ENCODE data around the gene PATE3.

GRCh38 chr11:125799808-125800207, 11.9 kb downstream of the PATE3 start:
- TF ChIP-seq TOX (CRISPR knock-in tag; IDR thresholded peaks at IDR 0.05; ENCODE audit: borderline replicate concordance), result no peak
- no peak for TF ChIP-seq CREB5 (CRISPR knock-in tag; IDR thresholded peaks at IDR 0.05; ENCODE audit: low read depth)
- no peak for TF ChIP-seq ZNF565 (CRISPR knock-in tag; conservative IDR thresholded peaks at IDR 0.05; ENCODE audit: low read depth)
- TF ChIP-seq ZNF8 (CRISPR knock-in tag; IDR thresholded peaks at IDR 0.05), result no peak
- no peak for TF ChIP-seq ZFP3 (CRISPR knock-in tag; IDR thresholded peaks at IDR 0.05)
- TF ChIP-seq PATZ1 (CRISPR knock-in tag; IDR thresholded peaks at IDR 0.05; ENCODE audit: borderline replicate concordance), result no peak
- no peak for TF ChIP-seq ARNTL (CRISPR knock-in tag; IDR thresholded peaks at IDR 0.05; ENCODE audit: borderline replicate concordance, low read depth)
- no peak for TF ChIP-seq RARB (CRISPR knock-in tag; IDR thresholded peaks at IDR 0.05)
- no peak for TF ChIP-seq OSR1 (CRISPR knock-in tag; IDR thresholded peaks at IDR 0.05)
- no peak for TF ChIP-seq ZNF70 (CRISPR knock-in tag; IDR thresholded peaks at IDR 0.05)
- no peak for TF ChIP-seq CSDC2 (CRISPR knock-in tag; IDR thresholded peaks at IDR 0.05)
- no peak for TF ChIP-seq ESRRG (CRISPR knock-in tag; IDR thresholded peaks at IDR 0.05)
- TF ChIP-seq BACH2 (CRISPR knock-in tag; IDR thresholded peaks at IDR 0.05; ENCODE audit: borderline replicate concordance), result no peak
